ENCODE data around the gene NEXN.
"Not testable (repeated sequence)": the region's sequence is repeated elsewhere in the genome, so short reads cannot be mapped to it uniquely, and the experiment has no call there.

NEXN gene

GRCh38 chr1:77958391-77958790 is 70.0 kb downstream of the NEXN start:
- DNase-seq (ENCODE audit: low read depth in 4 of 4, low spot score in 1 of 4): no peak

GRCh38 chr1:77958850-77959249 is 70.4 kb downstream of the NEXN start:
- DNase-seq (ENCODE audit: low read depth in 4 of 4, low spot score in 1 of 4): no peak

GRCh38 chr1:77961392-77961791 is 73.0 kb downstream of the NEXN start:
- DNase-seq (ENCODE audit: low read depth in 4 of 4, low spot score in 1 of 4): no peak

GRCh38 chr1:77966291-77966690 is 77.9 kb downstream of the NEXN start:
- DNase-seq (ENCODE audit: low read depth in 4 of 4, low spot score in 1 of 4): no peak

- DNase-seq (ENCODE audit: low read depth in 4 of 4, low spot score in 1 of 4): no peak
Measured at GRCh38 chr1:77970192-77970591, 81.8 kb downstream of the NEXN start.

GRCh38 chr1:77972080-77972479 is 83.7 kb downstream of the NEXN start:
- DNase-seq (ENCODE audit: low read depth in 4 of 4, low spot score in 1 of 4): no peak

- no peak for DNase-seq (ENCODE audit: low read depth in 4 of 4, low spot score in 1 of 4)
Measured at GRCh38 chr1:77975386-77975785, 87.0 kb downstream of the NEXN start.

GRCh38 chr1:77975907-77976306 is 87.5 kb downstream of the NEXN start:
- DNase-seq (ENCODE audit: low read depth in 4 of 4, low spot score in 1 of 4): no peak

- no peak for DNase-seq (ENCODE audit: low read depth in 4 of 4, low spot score in 1 of 4)
Measured at GRCh38 chr1:77976433-77977076, 88.1 kb downstream of the NEXN start.

- DNase-seq (ENCODE audit: low read depth in 4 of 4, low spot score in 1 of 4): no peak
Measured at GRCh38 chr1:77977989-77978292, 89.5 kb downstream of the NEXN start.

- peak; percentile 46 to 65 (median 55) for DNase-seq (ENCODE audit: low read depth in 4 of 4, low spot score in 1 of 4)
Measured at GRCh38 chr1:77978293-77978968, 90.0 kb downstream of the NEXN start.

GRCh38 chr1:77978969-77979876 is 90.8 kb downstream of the NEXN start, which contains the start of gene FUBP1:
TSS of gene FUBP1 (minus strand) at chr1:77979072. CDS start at chr1:77979004, 68 bp downstream.
- DNase-seq (ENCODE audit: low read depth in 4 of 4, low spot score in 1 of 4): peak; percentile 82 to 89 (median 86)

GRCh38 chr1:77983352-77983996 is 95.0 kb downstream of the NEXN start:
- DNase-seq (ENCODE audit: low read depth in 4 of 4, low spot score in 1 of 4): not testable (repeated sequence)

GRCh38 chr1:77983997-77984355 is 95.6 kb downstream of the NEXN start:
- no peak for DNase-seq (ENCODE audit: low read depth in 4 of 4, low spot score in 1 of 4)

- DNase-seq (ENCODE audit: low read depth in 4 of 4, low spot score in 1 of 4): no peak
Measured at GRCh38 chr1:77984629-77985028, 96.2 kb downstream of the NEXN start.

- DNase-seq (ENCODE audit: low read depth in 4 of 4, low spot score in 1 of 4): no peak
Measured at GRCh38 chr1:77986810-77987209, 98.4 kb downstream of the NEXN start.

GRCh38 chr1:77987919-77988318 is 99.5 kb downstream of the NEXN start:
- DNase-seq (ENCODE audit: low read depth in 4 of 4, low spot score in 1 of 4): no peak

GRCh38 chr1:77989744-77990143 is 101.3 kb downstream of the NEXN start:
- DNase-seq (ENCODE audit: low read depth in 4 of 4, low spot score in 1 of 4): no peak

GRCh38 chr1:77990629-77991204 is 102.3 kb downstream of the NEXN start:
- DNase-seq (ENCODE audit: low read depth in 4 of 4, low spot score in 1 of 4): no peak

- DNase-seq (ENCODE audit: low read depth in 4 of 4, low spot score in 1 of 4): no peak
Measured at GRCh38 chr1:77991638-77992037, 103.2 kb downstream of the NEXN start.

All from stimulated activated CD4-positive, alpha-beta T cell treated with anti-CD3 and anti-CD28 coated beads, Interleukin-1b, Interleukin-23, amount 100 ng/mL, for 24 hours (primary cell).